RPMI8226 (cell line): Measurements from ENCODE around the gene DDTL.

Experiments used
- DNase-seq: peaks from one replicate; pipeline ENCODE4 v3.0.0-alpha.2; 2015

The DDTL gene

DNA sequence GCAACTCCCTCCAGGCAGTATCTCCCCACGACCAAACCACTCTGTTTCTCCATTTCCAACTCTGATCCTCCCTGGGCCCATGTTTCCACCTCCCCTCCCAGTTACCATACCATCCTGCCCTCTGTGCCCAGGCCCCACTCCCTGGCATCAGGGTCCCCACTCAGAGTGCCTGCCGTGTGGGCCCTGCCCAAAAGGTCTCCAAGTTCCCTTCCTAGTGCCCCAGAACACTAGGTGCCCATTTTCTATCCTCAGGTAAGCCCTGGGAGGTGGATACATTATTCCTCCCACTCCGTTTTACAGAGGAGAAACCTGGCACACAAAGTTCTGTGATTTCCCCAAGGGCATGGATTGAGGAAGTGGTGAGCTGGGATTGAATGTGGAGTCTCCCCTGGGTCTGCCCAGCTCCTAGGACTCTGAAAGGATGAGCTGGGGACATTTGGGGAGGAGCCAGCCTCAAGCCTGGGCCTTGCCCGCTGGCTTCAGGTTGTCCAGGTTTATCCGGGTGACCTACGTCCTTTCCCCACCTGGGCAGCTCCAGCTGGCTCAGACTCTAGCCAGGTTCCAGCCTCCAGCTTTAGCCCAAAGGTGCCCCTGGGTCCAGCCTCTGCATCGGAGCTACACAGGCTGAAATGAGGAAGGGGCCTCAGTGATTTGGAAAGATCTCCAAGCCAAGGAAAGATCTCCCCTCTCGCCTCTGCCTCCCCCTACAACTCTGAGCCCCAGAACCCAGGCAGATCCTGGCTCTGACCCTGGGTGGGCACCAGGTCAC lies 40.7 kb downstream of the DDTL start:
- no peak for DNase-seq

DNA sequence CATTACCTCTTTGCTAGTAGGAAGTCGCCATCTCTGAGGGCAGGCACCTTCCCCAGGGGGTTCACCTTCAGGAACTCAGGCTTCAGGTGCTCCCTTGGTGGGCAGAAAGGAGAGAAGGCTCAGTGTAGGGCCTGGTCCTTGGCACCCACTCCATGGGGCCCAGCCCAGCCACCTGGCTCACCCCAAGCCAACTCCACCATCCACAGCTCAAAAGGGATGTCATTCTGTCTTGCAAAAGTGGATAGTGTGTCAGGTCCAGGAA lies 41.3 kb downstream of the DDTL start:
- no peak for DNase-seq

DNA sequence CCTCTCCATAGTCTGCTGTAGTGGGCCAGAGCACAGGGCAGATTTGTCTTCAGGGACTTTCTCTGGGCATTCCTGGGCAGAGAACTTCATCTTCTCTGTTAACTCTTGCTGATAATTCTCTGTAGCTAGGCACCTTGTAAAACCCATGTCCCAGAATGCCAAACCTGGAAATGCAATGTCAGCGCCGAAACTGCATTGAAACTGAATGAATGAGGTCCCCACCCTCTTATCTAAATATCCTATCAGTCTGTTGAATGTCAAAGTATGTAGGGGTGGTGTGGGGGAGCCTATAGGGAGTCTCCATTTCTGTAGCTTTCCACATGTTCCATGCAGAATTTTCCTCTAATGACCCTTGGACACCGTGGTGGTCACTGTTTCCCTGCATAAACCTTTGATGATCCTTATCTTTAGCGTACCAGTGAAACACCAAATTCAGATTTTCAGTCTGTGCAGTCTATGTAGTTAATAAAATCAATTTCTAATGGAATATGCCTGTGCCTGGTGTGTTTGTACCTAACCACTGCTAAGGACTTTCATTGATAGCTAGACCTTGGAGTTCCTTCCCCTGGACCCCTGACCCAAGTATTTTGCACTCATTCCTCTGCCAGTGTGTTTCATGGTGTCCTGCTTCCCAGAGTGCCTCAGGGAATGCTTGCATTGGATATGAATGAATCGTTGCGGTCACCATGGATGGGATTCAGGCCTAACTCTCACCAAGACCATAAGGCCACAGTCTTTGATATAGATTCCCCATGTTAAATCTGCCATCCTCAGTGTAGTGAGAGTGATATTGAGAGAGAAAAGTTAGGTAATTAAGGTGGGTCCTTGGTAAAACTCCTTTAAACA lies 41.9 kb downstream of the DDTL start:
- DNase-seq, result no peak

DNA sequence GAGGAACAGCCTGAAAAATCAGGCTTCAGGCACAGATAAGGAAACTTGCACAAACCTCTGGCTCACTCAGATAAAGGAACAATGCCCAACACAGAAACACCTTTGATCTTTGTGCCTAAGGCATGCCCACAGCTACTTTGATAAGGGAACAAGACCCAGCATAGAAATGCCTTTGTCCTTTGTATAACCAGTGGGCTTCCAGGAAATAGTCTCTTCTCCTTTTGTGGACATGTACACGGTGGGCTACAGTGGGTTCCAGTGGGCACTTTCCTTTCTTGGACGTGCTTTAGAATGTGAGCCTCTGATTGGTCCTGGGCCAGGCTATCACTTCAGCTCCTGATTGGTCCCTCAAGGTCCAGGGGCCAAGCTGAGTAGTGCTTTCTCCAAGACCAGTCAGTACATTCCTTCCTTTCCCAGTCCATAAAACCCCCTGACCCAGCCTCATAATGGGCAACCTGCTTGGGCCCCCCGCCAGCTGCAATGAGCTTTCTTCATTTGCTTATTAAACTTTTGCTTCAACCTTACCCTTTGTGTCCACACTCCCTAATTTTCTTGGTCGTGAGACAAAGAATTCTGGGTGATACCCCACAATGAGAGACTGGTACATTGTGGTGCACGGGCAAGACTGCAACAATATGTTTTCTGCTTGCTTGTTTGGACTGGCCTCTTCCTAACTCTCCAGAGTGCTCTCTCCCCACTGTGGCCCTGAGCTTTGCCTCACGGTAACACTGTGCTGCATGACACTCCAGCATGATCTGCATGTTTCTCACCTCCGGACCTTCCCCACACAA lies 42.7 kb downstream of the DDTL start:
- DNase-seq, result no peak

DNA sequence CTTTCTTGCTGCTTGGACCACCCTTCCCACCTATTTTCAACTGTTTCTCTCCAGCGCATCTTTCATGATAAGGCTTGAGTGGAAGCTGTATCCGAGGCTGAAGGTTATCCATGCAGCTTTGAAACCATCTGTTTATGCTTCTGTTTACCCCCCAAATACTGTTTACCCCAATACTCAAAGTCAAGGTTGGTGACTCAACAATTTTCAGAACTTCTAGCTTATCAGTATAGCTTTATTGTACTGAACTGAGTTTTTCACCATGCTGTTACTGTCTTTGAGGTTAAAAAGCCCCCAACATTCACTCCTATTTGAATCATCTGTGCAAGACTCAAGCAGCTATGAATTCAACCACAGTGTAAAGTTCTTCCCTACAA lies 43.3 kb downstream of the DDTL start:
- no peak for DNase-seq

DNA sequence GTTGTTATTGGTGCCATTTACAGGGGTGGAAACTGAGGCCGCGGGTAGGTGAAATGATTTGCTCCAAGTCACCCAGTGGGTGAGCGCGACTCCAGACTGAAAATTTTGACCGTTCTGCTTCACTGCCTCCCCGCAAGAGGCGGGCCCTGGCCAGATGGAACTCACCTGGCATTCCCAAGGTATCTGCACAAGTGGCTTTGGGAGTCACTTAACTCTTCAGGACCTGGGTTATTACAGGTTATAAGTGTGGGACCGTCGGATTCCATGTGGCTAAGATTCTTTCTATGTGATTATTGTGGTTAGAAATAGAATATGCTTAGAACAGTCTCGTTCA lies 45.0 kb downstream of the DDTL start:
- DNase-seq, result no peak

DNA sequence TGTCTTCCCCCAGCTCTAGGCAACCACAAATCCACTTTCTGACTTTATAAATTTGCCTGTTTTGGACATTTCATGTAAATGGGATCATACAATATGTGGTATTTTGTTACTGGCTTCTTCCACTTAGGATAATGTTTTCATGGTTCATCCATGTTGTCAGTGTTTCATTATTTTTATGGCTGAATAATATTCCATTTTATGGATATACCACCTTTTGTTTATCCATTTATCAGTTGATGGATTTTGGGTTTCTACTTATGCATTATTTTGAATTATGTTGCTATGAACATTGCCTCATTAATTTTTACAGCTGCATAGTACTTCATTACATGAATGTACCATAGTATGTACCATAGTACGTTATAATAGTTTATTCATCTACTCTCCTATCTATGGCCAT lies 49.5 kb downstream of the DDTL start:
- DNase-seq, result no peak

DNA sequence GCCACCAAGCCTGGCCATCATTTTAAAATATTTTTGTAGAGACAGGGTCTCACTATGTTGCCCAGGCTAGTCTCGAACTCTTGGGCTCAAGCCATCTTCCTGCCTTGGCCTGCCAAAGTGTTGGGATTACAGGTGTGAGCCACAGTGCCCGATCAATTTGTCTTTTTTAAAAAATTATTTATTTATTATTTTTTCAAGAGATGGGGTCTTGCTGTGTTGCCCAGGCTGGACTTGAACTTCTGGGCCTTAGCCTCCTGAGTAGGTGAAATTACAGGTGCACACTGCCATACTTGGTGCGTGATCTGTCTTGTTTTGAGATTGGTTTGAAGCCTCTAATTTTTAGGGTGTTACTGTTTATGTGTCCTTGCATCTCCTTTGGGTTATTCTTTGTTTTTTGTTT lies 54.6 kb downstream of the DDTL start:
- DNase-seq, result no peak
